Neuron (in vitro differentiated cells): Measurements from ENCODE around the gene LAMA5.
A peak's percentile ranks its signal among the peaks of the same experiment; 100 is the strongest.

Experiments
- H2AFZ ChIP-seq: one replicate; pipeline ENCODE4 v1.6.1; 2013; ENCODE audit warnings: low read depth, mild to moderate bottlenecking, inconsistent platforms, low read length, moderate library complexity
- H3K27me3 ChIP-seq: one replicate; pipeline ENCODE4 v1.6.1; 2013; ENCODE audit warnings: low read length; ENCODE audit not compliant: insufficient read depth
- H3K36me3 ChIP-seq: one replicate; pipeline ENCODE4 v1.6.1; 2013; ENCODE audit warnings: low read length; ENCODE audit not compliant: insufficient read depth
- H3K4me1 ChIP-seq: one replicate; pipeline ENCODE4 v1.6.1; 2013; ENCODE audit warnings: low read length; ENCODE audit not compliant: insufficient read depth
- H3K4me3 ChIP-seq: 2 replicates; pipeline ENCODE4 v1.5.1; 2013; ENCODE audit warnings: mild to moderate bottlenecking, low read length, moderate library complexity
- H3K9me3 ChIP-seq: one replicate; pipeline ENCODE4 v1.6.1; 2013; ENCODE audit warnings: low read length

LAMA5 gene, protein sequence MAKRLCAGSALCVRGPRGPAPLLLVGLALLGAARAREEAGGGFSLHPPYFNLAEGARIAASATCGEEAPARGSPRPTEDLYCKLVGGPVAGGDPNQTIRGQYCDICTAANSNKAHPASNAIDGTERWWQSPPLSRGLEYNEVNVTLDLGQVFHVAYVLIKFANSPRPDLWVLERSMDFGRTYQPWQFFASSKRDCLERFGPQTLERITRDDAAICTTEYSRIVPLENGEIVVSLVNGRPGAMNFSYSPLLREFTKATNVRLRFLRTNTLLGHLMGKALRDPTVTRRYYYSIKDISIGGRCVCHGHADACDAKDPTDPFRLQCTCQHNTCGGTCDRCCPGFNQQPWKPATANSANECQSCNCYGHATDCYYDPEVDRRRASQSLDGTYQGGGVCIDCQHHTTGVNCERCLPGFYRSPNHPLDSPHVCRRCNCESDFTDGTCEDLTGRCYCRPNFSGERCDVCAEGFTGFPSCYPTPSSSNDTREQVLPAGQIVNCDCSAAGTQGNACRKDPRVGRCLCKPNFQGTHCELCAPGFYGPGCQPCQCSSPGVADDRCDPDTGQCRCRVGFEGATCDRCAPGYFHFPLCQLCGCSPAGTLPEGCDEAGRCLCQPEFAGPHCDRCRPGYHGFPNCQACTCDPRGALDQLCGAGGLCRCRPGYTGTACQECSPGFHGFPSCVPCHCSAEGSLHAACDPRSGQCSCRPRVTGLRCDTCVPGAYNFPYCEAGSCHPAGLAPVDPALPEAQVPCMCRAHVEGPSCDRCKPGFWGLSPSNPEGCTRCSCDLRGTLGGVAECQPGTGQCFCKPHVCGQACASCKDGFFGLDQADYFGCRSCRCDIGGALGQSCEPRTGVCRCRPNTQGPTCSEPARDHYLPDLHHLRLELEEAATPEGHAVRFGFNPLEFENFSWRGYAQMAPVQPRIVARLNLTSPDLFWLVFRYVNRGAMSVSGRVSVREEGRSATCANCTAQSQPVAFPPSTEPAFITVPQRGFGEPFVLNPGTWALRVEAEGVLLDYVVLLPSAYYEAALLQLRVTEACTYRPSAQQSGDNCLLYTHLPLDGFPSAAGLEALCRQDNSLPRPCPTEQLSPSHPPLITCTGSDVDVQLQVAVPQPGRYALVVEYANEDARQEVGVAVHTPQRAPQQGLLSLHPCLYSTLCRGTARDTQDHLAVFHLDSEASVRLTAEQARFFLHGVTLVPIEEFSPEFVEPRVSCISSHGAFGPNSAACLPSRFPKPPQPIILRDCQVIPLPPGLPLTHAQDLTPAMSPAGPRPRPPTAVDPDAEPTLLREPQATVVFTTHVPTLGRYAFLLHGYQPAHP (N-terminal part only)

DNA sequence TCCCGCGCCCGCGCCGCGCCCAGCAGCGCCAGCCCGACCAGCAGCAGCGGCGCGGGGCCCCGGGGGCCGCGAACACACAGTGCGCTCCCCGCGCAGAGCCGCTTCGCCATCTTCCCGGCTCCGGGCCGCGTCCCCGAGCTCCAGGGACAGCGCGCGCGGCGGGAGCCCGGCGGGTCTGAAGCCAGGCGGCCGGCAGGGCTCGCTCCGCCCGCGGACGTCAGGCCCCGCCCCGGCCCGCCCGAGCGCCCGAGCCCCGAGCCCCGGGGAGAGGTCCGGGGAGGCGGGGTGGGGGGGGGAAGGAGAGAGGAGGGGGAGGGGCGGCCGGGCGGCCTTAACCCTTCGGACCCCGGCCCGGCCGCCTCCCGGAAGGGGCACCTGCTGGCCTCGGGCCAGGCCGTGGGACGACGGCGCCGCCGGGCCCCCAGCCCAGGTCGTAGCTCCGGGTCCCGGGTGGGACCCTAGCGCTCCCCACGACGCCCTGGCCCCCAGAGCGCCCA lies at the start of gene LAMA5:
Gene LAMA5 (minus strand): TSS at position 177 of the 497 bp plus-strand sequence. CDS start 67 bp downstream, at position 110.
- H2AFZ ChIP-seq: peak within 1 kb of the TSS; percentile 90
- H3K4me3 ChIP-seq: peak within 1 kb of the TSS; percentile 72
- H3K4me1 ChIP-seq: peaks cover 63% of the 10 kb centered on the region
- no peaks in the 10 kb centered on the region for H3K27me3 ChIP-seq
- H3K9me3 ChIP-seq: no peaks in the 10 kb centered on the region
- H3K36me3 ChIP-seq: no peaks in the 10 kb centered on the region

DNA sequence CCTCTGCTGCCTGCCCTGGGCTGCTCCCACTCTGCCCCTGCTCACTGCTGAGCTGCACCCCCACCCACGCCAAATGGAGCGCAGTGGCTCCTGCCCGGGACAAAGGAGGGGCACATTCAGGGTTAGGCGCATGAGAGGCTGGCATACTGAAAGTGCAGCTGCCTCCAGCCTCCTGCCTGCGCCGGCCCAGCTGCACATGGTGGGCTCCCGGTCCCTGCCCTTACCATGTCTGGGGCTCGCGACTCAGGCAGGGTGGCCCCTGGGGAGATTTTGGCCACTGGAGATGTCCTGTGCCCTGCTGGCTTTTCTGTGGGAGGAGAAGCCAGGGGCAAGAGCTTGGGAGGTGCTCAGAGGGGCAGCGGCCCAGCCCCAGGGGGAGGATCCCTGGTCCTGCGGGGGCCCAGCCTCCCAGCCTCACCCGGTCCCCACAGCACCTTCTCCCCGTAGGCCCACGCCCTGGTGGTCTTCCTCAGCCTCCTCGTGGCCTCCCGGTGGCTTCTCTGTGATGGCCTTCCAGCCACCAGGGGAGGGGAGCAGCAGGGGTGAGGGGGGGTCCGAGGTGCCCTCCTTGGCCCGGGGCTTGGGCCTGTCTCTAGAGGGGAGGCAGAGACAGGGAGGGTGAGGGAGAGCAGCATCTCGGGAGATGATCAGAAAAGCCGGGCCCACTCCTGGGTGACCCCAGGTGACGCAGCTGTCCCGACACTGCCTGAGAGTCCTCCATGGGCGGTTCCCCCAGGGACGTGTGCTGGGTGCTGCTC lies 48.4 kb upstream of the LAMA5 start:
- peaks cover 28% of the 10 kb centered on the region for H3K27me3 ChIP-seq
- H3K9me3 ChIP-seq: no peaks in the 10 kb centered on the region
- H3K36me3 ChIP-seq: no peaks in the 10 kb centered on the region
- H2AFZ ChIP-seq: no peak overlapping the region
- H3K4me3 ChIP-seq: no peak overlapping the region
- H3K4me1 ChIP-seq: no peaks in the 10 kb centered on the region

DNA sequence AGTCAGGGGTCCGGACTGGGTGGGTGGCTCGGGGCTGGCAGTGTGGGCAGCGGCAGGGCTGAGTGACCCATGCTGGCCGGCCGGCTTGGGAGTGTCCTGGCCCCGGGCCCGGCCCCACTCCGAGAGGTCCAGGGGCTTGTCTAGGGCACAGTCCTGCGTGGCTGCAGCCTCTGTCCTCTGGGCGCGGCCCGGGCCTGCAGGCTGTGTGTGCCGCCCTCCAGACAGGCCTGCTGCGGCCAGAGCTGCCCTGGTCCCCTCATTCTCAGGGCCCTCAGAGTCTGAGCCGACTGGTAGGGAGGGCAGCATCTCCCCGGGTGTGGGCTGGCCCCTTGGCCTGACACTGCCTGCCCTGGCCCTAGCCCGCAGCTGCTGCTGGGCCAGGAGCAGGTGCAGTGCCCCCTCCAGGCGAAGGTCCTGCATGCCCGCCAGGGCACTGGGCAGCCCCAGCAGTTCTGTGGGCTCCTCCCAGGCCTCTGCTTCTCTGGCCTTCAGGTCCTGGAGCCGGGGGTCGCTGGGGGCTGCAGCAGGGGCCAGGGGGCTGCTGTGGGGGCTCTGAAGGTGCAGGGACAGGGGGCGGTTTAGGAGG lies 46.9 kb upstream of the LAMA5 start:
- no peaks in the 10 kb centered on the region for H3K4me1 ChIP-seq
- no peak overlapping the region for H3K4me3 ChIP-seq
- no peak overlapping the region for H2AFZ ChIP-seq
- peaks cover 37% of the 10 kb centered on the region for H3K27me3 ChIP-seq
- H3K36me3 ChIP-seq: no peaks in the 10 kb centered on the region
- H3K9me3 ChIP-seq: no peaks in the 10 kb centered on the region

DNA sequence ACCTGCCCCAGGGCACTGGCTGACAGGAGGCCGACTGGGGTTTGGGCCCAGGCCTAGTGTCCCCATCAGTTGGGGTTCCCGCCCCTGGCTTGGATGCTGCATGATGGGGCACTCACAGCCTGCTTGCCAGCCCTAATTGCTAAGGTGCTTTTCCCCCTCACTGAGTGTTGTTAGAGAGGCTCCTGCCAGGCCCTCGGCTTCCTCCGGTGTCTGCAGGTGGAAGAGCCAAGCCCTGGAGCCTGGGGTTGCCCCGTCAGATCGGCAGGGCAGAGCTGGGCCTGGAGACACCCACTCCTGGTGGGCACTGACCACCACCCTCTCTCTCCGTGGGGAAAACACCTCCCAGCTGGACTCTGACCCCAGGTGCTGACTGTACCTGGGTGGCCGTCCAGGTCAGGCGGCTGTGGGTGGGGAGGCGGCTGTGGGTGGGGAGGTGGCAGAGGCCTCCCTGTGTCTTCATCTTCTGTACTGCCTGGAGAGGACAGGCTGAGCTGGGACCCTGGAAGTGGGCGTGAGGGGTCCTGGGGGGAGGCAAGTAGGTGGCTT lies 46.0 kb upstream of the LAMA5 start:
- Histone ChIP-seq H3K27me3 (peaks cover 38% of the 10 kb centered on the region), H3K36me3 (no peaks in the 10 kb centered on the region), H3K9me3 (no peaks in the 10 kb centered on the region), H3K4me1 (no peaks in the 10 kb centered on the region), H3K4me3 (no peak overlapping the region), H2AFZ (no peak overlapping the region)

DNA sequence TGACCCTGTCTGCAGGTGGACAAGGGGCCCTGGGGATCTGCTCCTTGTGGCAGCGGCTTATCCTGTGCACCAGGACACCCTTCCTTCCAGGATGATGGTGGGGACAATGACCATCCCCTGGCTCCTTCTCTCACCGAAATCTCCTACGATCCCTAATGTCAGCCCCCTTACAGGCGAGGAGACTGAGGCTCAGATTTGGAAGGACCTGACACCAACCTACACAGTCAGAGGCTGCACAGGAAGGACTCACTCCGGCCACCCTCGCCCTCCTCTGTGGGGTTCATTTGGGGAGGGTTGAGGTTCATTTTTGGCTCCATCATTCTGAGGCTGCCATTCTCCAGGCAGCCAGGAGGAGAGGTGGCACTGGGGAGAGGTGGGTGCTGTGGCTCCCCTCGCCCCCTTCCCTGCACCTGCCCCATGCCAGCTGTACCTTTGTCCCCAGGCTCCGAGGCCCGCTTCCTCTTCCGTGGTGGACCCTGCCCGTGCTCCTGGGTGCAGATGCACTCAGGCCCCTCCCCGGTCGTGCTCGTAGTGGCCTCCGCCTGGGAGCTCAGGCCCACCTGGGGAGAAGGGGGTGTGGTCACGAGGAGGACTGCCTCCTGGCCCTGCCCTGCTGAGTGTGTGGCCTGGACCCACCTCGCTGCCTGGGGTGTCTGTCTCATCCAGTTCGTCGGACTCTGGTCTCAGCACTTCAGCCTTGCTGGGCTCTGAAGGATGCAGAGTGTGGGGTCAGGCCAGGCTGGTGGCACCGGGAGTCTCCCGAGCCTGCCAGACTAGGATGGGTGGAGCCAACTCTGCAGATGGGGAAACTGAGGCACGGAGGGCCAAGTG lies 45.3 kb upstream of the LAMA5 start:
- no peak overlapping the region for H2AFZ ChIP-seq
- H3K27me3 ChIP-seq: peaks cover 38% of the 10 kb centered on the region
- H3K4me3 ChIP-seq: no peak overlapping the region
- no peaks in the 10 kb centered on the region for H3K9me3 ChIP-seq
- peaks cover 3% of the 10 kb centered on the region for H3K4me1 ChIP-seq
- H3K36me3 ChIP-seq: no peaks in the 10 kb centered on the region

DNA sequence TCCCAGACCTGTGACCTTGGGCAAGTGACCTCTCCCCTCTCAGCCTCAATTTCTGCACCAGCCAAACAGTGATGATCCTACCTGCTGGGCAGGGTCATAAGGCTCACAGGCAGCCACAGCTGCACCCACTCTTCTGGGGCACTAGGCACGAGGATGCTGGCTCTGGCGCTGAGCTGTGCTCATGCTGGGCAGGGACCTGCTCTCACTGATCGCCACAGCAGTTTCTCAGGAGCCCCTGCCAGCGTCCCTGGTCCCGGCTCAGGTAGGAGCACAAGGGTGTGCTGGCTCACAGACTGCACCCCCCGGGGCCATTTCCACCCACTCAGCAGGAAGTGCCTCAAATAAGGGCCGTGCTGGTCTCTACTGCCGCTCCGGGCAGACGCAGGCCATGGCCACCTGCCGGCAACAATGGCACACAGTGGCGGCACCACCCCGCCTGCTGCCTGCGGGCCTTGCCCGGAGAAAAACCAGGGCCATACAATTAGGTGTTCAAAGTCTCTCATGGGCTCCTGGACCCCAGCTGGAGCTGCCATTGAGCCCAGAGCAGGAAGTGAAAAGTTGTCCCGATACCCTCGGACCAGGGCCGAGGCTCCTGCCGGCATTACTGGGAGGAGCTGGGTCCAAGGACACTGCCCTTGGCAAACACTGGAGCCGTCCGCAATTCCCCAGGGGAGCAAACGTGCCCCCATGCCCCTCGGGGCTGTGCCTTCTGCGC lies 44.5 kb upstream of the LAMA5 start:
- H3K4me3 ChIP-seq: no peak overlapping the region
- H3K27me3 ChIP-seq: peaks cover 38% of the 10 kb centered on the region

DNA sequence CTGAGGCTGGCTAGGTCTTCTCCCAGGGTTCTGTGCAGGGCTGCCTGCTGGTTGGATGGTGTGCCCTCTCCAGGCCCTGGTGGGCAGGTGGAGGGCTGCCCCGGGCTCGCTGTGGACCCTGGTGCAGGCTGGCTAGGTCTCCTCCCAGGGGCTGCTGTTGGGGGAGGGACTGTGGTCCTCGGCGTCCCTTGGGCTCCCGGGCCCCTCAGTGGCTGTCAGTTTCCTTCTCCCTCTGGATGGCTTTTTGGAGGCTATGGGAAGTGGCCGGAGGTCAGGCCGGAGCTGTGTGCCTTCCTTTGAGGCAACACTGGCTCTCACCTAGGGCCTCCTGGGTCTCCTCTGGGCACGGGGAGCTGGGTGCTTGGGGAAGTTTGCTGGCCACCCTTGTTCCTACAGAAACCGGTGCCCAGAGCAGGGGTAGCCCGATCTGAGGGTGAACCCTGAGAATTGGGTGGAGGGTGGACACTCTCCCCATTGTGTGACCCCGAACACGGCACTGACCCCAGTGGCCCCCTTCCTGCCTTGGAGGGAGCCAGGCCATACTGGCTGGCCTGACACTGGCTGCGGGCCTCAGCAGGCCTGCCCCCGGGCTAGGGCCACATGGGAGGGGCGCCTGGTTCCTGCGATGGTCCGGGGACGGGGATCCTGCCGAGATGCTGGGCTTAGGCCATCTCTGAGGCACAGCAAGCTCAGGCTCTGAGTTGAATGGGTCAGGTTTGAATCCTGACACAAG lies 43.8 kb upstream of the LAMA5 start:
- no peak overlapping the region for H3K4me3 ChIP-seq
- no peaks in the 10 kb centered on the region for H3K9me3 ChIP-seq
- peaks cover 38% of the 10 kb centered on the region for H3K27me3 ChIP-seq
- H3K4me1 ChIP-seq: peaks cover 11% of the 10 kb centered on the region
- H3K36me3 ChIP-seq: no peaks in the 10 kb centered on the region
- H2AFZ ChIP-seq: no peak overlapping the region

More for the DNA sequence above, 44.5 kb upstream of the LAMA5 start:
- no peaks in the 10 kb centered on the region for H3K36me3 ChIP-seq
- H3K4me1 ChIP-seq: peaks cover 4% of the 10 kb centered on the region
- no peak overlapping the region for H2AFZ ChIP-seq
- H3K9me3 ChIP-seq: no peaks in the 10 kb centered on the region

DNA sequence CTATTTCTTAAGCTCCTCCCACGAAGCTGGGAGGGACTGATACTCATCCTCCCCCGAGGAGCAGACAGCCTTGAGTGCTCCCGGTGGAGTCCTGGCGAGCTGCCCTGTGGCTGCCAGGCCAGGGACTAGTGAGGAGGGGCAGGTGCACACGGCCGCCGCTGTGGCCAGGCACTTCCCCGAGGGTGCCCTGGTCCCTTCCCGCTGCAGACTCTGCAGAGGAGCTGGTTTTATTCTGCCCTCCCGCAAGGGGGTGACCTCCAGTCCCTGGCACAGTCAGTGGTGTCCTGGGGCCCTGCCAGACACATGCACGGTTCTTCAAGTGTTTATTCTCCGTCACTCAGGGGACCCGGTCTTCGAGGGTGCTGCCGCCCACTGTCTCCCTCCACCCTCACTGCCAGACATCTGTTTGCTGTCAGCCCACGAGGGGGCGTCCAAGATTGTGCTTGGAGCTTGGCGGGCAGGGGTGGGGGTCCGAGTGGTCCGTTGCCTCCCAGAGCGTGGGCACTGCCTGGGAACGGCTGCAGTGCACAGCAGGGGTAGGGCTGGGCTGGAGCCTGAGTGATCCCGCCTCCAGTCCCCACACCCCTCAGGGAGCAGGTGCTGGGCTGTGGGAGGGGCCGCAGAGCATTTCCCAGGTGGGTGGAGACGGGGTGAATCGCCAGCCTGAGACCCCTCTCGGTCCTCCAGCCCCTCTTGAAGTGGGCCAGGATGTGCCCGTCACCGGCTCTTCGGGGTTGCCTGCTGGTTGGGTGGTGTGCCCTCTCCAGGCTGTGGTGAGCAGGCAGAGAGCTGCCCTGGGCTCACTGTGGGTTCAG lies 43.0 kb upstream of the LAMA5 start:
- no peaks in the 10 kb centered on the region for H3K9me3 ChIP-seq
- peaks cover 36% of the 10 kb centered on the region for H3K27me3 ChIP-seq
- H3K36me3 ChIP-seq: no peaks in the 10 kb centered on the region
- H3K4me3 ChIP-seq: no peak overlapping the region
- H2AFZ ChIP-seq: no peak overlapping the region
- H3K4me1 ChIP-seq: peaks cover 16% of the 10 kb centered on the region

DNA sequence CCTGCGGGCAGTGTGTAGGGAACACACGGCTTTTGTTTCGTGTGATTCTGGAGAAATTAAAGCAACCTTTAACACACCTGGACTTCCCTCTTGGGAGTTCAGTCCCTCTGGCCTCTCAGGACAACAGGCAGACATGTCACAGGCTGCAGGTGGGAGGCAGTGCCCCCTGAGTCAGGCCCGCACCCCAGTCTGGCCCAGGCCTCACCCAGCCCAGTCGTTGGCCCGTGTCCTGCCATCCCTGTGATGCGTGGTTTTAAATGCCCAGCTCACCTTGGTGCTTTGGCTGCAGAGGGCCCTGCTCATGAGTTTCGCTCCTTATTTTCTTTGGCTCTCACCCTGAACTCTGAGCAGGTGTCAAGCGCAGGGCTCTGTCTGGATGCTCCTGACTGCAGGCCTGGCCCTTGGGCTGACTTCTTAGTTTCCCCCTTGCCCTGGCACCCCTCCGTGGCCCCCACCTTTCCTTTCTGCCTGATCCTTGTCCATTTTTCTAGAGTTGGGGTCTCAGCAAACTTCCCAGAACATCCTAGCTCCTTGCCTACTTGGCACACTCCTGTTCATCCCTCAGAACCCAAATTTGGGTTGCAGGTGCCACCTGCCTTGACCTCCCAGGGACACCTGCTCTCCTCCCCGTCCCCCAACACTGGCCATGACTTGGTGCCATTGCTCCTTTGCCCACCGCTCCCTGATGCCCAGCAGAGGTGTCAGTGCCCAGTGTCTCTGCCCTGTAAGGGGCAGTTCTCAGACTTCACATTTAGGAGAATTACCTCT lies 42.2 kb upstream of the LAMA5 start:
- Histone ChIP-seq H3K27me3 (peaks cover 35% of the 10 kb centered on the region), H3K36me3 (no peaks in the 10 kb centered on the region), H3K9me3 (no peaks in the 10 kb centered on the region), H3K4me1 (peaks cover 16% of the 10 kb centered on the region), H3K4me3 (no peak overlapping the region), H2AFZ (no peak overlapping the region)
